BJ (cell line): ENCODE measurements around the gene LSM12. TPM values are rescaled to one million over a fixed set of nuclear protein-coding genes. Genes with fewer than 3 reads are reported as not detected.

ENCODE experiments used
- CTCF ChIA-PET: fragments of 350-600 bp; formaldehyde crosslinking; extraction: SDS; loops from one replicate; lab custom pipeline; 2021; ENCODE audit warnings: antibody characterized with exemption, inconsistent platforms; lab: Yijun Ruan, JAX
- POLR2A ChIA-PET: fragments of 300-600 bp; sonication (Branson Sonifier 250); formaldehyde crosslinking; extraction: SDS; loops from one replicate; lab custom pipeline; 2021; ENCODE audit warnings: antibody characterized with exemption; lab: Charles Lee
- DNase-seq: peaks from one replicate; pipeline ENCODE4 v3.0.0-alpha.2; 2011; ENCODE audit warnings: low read depth
- H3K27me3 ChIP-seq: 2 replicates; pipeline ENCODE4 v1.6.0; 2011; ENCODE audit warnings: low read length; ENCODE audit not compliant: control insufficient read depth, insufficient read depth
- H3K36me3 ChIP-seq: 2 replicates; pipeline ENCODE4 v1.5.1; 2011; ENCODE audit warnings: low read length; ENCODE audit not compliant: control insufficient read depth, insufficient read depth
- H3K4me3 ChIP-seq: 2 replicates; pipeline ENCODE4 v1.5.1; 2011; ENCODE audit warnings: low read depth, mild to moderate bottlenecking, control low read depth, low read length
- CTCF ChIP-seq: IDR thresholded peaks from 2 replicates; pipeline ENCODE4 v1.5.1; 2011; ENCODE audit warnings: low read depth, mild to moderate bottlenecking, control low read depth, inconsistent platforms, low read length, moderate library complexity; ENCODE audit not compliant: insufficient read depth
- polyA plus RNA-seq: library from polyadenylated mRNA; depleted of rRNA; stranded (reverse); fragments of >200 nt; gene quantifications from 2 replicates; pipeline ENCODE4 v1.2.3, GENCODE V29; 2011

Gene LSM12
- polyA plus RNA-seq, 1 experiment: 36.3 TPM

GRCh38 chr17:44095388-44095646 is 28.8 kb upstream of the LSM12 start:
- no peak for DNase-seq
- Histone ChIP-seq H3K4me3 (no peak overlapping the region), H3K27me3 (no peaks in the 10 kb centered on the region), H3K36me3 (peaks cover 32% of the 10 kb centered on the region)
- ChIA-PET POLR2A (interaction anchor here (0.9 to 1.0 kb wide), 2 partner anchors 28 to 89 kb away, joined by 3 to 5 read pairs; partner anchors contain the start of gene HDAC5), CTCF (interaction anchor here (0.9 to 3.0 kb wide), 3 partner anchors 12 to 29 kb away, joined by 3 to 18 read pairs (median 5); partner anchors contain the start of gene LSM12)
- TF ChIP-seq CTCF: no peak

- POLR2A ChIA-PET: interaction anchor here (0.9 to 1.0 kb wide), 2 partner anchors 29 to 88 kb away, joined by 3 to 5 read pairs; partner anchors contain the start of gene HDAC5
- Histone ChIP-seq H3K36me3 (peaks cover 32% of the 10 kb centered on the region), H3K27me3 (no peaks in the 10 kb centered on the region), H3K4me3 (no peak overlapping the region)
- CTCF ChIA-PET: interaction anchor here (0.9 to 3.0 kb wide), 3 partner anchors 11 to 28 kb away, joined by 3 to 18 read pairs (median 5); partner anchors contain the start of gene LSM12
- DNase-seq: no peak
- no peak for TF ChIP-seq CTCF
Observed at GRCh38 chr17:44094701-44095387, 28.4 kb upstream of the LSM12 start.

- no peak for DNase-seq
- CTCF ChIA-PET: no interaction called here
- no peak overlapping the region for H3K4me3 ChIP-seq
- POLR2A ChIA-PET: interaction anchor here (0.6 kb wide), 1 partner anchor 15 kb away, joined by 3 read pairs; no protein-coding TSS in a partner anchor
- H3K27me3 ChIP-seq: no peaks in the 10 kb centered on the region
- H3K36me3 ChIP-seq: peaks cover 28% of the 10 kb centered on the region
- TF ChIP-seq CTCF: no peak
Observed at GRCh38 chr17:44093231-44093900, 26.9 kb upstream of the LSM12 start.

DNA sequence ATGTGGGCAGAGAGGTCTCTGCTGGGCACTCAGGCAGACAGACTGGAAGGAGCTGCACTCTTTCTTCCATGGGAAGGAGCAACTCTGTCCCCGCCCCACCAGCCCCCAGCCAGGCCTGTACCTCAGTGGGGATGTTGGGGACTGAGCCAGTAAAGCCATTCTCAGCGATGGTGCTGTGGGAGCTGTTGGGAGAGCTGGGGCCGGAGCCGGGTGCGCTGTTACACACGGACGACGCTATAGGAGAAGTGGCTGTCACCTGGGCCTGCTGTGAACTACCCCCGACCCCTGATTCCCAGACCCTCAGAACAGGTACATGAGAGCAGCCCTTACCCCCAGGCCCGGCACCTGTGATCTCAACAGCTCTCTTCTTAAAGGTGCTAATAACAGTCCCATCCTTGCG is 25.6 kb upstream of the LSM12 start:
- ChIA-PET CTCF (interaction anchor here (1.1 to 2.5 kb wide), 2 partner anchors 23 to 30 kb away, joined by 3 to 9 read pairs; no protein-coding TSS in a partner anchor), POLR2A (no interaction called here)
- peaks cover 29% of the 10 kb centered on the region for H3K36me3 ChIP-seq
- H3K27me3 ChIP-seq: no peaks in the 10 kb centered on the region
- no peak for DNase-seq
- no peak overlapping the region for H3K4me3 ChIP-seq
- TF ChIP-seq CTCF: no peak
